ENCODE measurements around the gene RBFOX2.

DNA sequence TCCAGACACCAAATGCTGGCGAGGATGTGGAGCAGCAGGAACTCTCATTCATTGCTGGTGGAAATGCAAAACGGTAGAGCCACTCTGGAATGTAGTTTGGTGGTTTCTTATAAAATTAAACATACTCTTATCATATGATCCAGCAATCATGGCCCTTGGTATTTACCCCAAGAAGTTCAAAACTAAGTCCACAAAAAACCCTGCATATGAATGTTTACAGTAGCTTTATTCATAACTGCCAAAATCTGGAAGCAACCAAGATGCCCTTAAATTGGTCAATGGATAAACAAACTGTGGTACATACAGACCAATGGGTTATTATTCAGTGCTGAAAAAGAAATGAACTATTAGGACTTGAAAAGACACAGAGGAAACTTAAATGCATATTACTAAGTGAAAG, 223.2 kb downstream of the RBFOX2 start:
- TF ChIP-seq, protein P1, sequence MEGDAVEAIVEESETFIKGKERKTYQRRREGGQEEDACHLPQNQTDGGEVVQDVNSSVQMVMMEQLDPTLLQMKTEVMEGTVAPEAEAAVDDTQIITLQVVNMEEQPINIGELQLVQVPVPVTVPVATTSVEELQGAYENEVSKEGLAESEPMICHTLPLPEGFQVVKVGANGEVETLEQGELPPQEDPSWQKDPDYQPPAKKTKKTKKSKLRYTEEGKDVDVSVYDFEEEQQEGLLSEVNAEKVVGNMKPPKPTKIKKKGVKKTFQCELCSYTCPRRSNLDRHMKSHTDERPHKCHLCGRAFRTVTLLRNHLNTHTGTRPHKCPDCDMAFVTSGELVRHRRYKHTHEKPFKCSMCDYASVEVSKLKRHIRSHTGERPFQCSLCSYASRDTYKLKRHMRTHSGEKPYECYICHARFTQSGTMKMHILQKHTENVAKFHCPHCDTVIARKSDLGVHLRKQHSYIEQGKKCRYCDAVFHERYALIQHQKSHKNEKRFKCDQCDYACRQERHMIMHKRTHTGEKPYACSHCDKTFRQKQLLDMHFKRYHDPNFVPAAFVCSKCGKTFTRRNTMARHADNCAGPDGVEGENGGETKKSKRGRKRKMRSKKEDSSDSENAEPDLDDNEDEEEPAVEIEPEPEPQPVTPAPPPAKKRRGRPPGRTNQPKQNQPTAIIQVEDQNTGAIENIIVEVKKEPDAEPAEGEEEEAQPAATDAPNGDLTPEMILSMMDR (conservative IDR thresholded peaks at IDR 0.05 in 1 of 2, IDR thresholded peaks at IDR 0.05 in 1 of 2; ENCODE audit: extremely low read depth in 1 of 2, insufficient read depth in 1 of 2, low read depth in 1 of 2, low read length in 2 of 2): no peak
- TF ChIP-seq EZH2 (IDR thresholded peaks at IDR 0.05; ENCODE audit: borderline replicate concordance, low read length): no peak
